ENCODE results near the gene RASSF8. TPM values are rescaled to one million over a fixed set of nuclear protein-coding genes. Genes with fewer than 3 reads are reported as not detected.

The RASSF8 gene
- total and polyA plus RNA-seq, 9 of the 15 experiments (the other 6 are each of a cell fraction or from before 2014, with no cell fraction given), result 0.01 to 0.36 (median 0.12) TPM; not detected in 1

DNA sequence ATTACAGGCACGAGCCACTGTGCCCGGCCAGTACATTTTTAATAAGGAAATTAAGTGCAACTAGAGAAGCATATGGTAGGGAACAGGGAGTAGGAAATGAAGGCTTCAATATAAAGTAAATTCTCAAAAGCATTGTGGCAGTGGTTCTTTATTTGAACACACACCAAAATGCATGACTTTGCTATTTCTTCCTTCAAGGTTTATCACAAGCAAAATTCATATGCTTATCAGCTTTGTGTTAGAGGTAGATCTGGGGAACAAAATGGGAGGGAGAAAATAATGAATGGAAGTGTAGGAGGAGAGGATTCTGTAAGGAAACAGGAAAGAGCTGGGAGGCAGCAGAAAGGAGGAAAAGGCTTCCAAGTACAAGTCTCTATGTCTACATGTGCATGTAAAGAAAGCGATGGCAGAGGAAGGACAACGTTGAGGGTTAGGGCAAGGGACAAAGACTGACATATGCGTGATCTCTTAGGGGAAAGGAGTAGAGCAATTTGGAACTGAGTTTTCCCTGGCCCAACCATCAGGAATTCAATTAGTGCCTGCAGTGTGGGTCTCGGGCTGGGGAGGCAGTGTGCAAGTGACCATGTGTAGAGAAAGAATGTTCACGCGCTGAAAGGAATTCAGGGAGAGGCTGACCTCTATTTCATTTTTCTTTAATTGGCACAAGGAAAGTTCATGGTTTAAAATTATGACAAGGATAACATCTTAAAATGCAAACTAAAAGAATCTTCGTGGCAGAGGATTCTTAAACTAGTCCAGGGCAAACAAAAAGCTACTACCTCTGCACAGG lies 22.9 kb upstream of the RASSF8 start (continued):
- TF ChIP-seq C11orf30 (IDR thresholded peaks at IDR 0.05; ENCODE audit: low read depth) (peak; percentile 53; the same call in 1 of the 2 replicates), TEAD4 (IDR thresholded peaks at IDR 0.05; ENCODE audit: low read length) (no peak), TEAD4 (CRISPR knock-in tag; IDR thresholded peaks at IDR 0.05; ENCODE audit: borderline replicate concordance) (no peak), MAFG (tag; conservative IDR thresholded peaks at IDR 0.05) (peak; percentile 80), KLF13 (tag; IDR thresholded peaks at IDR 0.05; ENCODE audit: borderline replicate concordance, low read depth) (no peak), ZNF764 (CRISPR knock-in tag; IDR thresholded peaks at IDR 0.05; ENCODE audit: low read depth) (no peak), TCF3 (CRISPR knock-in tag; IDR thresholded peaks at IDR 0.05) (no peak), ZNF316 (IDR thresholded peaks at IDR 0.05) (peak; percentile 64), BCOR (IDR thresholded peaks at IDR 0.05) (no peak), TBP (optimal IDR thresholded peaks at IDR 0.05; ENCODE audit: low read depth, low read length) (no peak), ZNF184 (CRISPR knock-in tag; IDR thresholded peaks at IDR 0.05) (no peak), GTF2F1 (IDR thresholded peaks at IDR 0.05; ENCODE audit: low read depth, low read length) (no peak)
- TF ChIP-seq, protein P1, sequence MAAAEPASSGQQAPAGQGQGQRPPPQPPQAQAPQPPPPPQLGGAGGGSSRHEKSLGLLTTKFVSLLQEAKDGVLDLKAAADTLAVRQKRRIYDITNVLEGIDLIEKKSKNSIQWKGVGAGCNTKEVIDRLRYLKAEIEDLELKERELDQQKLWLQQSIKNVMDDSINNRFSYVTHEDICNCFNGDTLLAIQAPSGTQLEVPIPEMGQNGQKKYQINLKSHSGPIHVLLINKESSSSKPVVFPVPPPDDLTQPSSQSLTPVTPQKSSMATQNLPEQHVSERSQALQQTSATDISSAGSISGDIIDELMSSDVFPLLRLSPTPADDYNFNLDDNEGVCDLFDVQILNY (CRISPR knock-in tag; IDR thresholded peaks at IDR 0.05), result no peak
- TF ChIP-seq, protein P2, sequence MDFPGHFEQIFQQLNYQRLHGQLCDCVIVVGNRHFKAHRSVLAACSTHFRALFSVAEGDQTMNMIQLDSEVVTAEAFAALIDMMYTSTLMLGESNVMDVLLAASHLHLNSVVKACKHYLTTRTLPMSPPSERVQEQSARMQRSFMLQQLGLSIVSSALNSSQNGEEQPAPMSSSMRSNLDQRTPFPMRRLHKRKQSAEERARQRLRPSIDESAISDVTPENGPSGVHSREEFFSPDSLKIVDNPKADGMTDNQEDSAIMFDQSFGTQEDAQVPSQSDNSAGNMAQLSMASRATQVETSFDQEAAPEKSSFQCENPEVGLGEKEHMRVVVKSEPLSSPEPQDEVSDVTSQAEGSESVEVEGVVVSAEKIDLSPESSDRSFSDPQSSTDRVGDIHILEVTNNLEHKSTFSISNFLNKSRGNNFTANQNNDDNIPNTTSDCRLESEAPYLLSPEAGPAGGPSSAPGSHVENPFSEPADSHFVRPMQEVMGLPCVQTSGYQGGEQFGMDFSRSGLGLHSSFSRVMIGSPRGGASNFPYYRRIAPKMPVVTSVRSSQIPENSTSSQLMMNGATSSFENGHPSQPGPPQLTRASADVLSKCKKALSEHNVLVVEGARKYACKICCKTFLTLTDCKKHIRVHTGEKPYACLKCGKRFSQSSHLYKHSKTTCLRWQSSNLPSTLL (IDR thresholded peaks at IDR 0.05), result no peak
- TF ChIP-seq, protein P3, sequence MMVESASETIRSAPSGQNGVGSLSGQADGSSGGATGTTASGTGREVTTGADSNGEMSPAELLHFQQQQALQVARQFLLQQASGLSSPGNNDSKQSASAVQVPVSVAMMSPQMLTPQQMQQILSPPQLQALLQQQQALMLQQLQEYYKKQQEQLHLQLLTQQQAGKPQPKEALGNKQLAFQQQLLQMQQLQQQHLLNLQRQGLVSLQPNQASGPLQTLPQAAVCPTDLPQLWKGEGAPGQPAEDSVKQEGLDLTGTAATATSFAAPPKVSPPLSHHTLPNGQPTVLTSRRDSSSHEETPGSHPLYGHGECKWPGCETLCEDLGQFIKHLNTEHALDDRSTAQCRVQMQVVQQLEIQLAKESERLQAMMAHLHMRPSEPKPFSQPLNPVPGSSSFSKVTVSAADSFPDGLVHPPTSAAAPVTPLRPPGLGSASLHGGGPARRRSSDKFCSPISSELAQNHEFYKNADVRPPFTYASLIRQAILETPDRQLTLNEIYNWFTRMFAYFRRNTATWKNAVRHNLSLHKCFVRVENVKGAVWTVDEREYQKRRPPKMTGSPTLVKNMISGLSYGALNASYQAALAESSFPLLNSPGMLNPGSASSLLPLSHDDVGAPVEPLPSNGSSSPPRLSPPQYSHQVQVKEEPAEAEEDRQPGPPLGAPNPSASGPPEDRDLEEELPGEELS (CRISPR knock-in tag; IDR thresholded peaks at IDR 0.05; ENCODE audit: borderline replicate concordance), result no peak
